ENCODE data around the gene ARL6.
"Not testable (repeated sequence)": the region's sequence is repeated elsewhere in the genome, so short reads cannot be mapped to it uniquely, and the experiment has no call there.

Gene ARL6

GRCh38 chr3:97831140-97831539 lies 66.6 kb downstream of the ARL6 start:
- no peak overlapping the region for H3K4me3 Mint-ChIP-seq
- no peak overlapping the region for H3K27ac Mint-ChIP-seq
- H3K36me3 Mint-ChIP-seq (ENCODE audit: low read depth) = peaks cover 4% of the 10 kb centered on the region
- H3K27me3 Mint-ChIP-seq = no peaks in the 10 kb centered on the region
- H3K9me3 Mint-ChIP-seq = peaks cover 6% of the 10 kb centered on the region
- no peaks in the 10 kb centered on the region for H3K4me1 Mint-ChIP-seq (ENCODE audit: low read depth)

GRCh38 chr3:97833184-97833583 lies 68.6 kb downstream of the ARL6 start:
- not testable (repeated sequence) for H3K27ac Mint-ChIP-seq; H3K4me3 Mint-ChIP-seq; H3K9me3 Mint-ChIP-seq; H3K27me3 Mint-ChIP-seq; H3K36me3 Mint-ChIP-seq (ENCODE audit: low read depth); H3K4me1 Mint-ChIP-seq (ENCODE audit: low read depth)

- no peak overlapping the region for H3K4me3 Mint-ChIP-seq
- peaks cover 6% of the 10 kb centered on the region for H3K9me3 Mint-ChIP-seq
- no peaks in the 10 kb centered on the region for H3K27me3 Mint-ChIP-seq
- H3K4me1 Mint-ChIP-seq (ENCODE audit: low read depth) = no peaks in the 10 kb centered on the region
- no peak overlapping the region for H3K27ac Mint-ChIP-seq
- H3K36me3 Mint-ChIP-seq (ENCODE audit: low read depth) = peaks cover 4% of the 10 kb centered on the region
Measured at GRCh38 chr3:97835761-97836160, 71.2 kb downstream of the ARL6 start.

- H3K36me3 Mint-ChIP-seq (ENCODE audit: low read depth) = no peaks in the 10 kb centered on the region
Measured at GRCh38 chr3:97838393-97838792, 73.8 kb downstream of the ARL6 start.

GRCh38 chr3:97839944-97840343 lies 75.4 kb downstream of the ARL6 start:
- H3K27ac Mint-ChIP-seq = no peak overlapping the region
- no peak overlapping the region for H3K4me3 Mint-ChIP-seq
- no peaks in the 10 kb centered on the region for H3K27me3 Mint-ChIP-seq
- no peaks in the 10 kb centered on the region for H3K36me3 Mint-ChIP-seq (ENCODE audit: low read depth)
- H3K4me1 Mint-ChIP-seq (ENCODE audit: low read depth) = no peaks in the 10 kb centered on the region
- H3K9me3 Mint-ChIP-seq = no peaks in the 10 kb centered on the region

More at GRCh38 chr3:97838393-97838792, 73.8 kb downstream of the ARL6 start:
- Mint-ChIP-seq H3K4me1 (ENCODE audit: low read depth) (no peaks in the 10 kb centered on the region), H3K4me3 (no peak overlapping the region), H3K27ac (no peak overlapping the region), H3K9me3 (no peaks in the 10 kb centered on the region), H3K27me3 (no peaks in the 10 kb centered on the region)

- Mint-ChIP-seq H3K4me1 (ENCODE audit: low read depth) (no peaks in the 10 kb centered on the region), H3K4me3 (no peak overlapping the region), H3K27me3 (no peaks in the 10 kb centered on the region), H3K27ac (no peak overlapping the region), H3K9me3 (no peaks in the 10 kb centered on the region), H3K36me3 (ENCODE audit: low read depth) (no peaks in the 10 kb centered on the region)
Measured at GRCh38 chr3:97841304-97841703, 76.7 kb downstream of the ARL6 start.

GRCh38 chr3:97841956-97842355 lies 77.4 kb downstream of the ARL6 start:
- Mint-ChIP-seq H3K4me3 (no peak overlapping the region), H3K9me3 (no peaks in the 10 kb centered on the region), H3K4me1 (ENCODE audit: low read depth) (no peaks in the 10 kb centered on the region), H3K36me3 (ENCODE audit: low read depth) (no peaks in the 10 kb centered on the region), H3K27ac (no peak overlapping the region), H3K27me3 (no peaks in the 10 kb centered on the region)

- Mint-ChIP-seq H3K4me1 (ENCODE audit: low read depth) (no peaks in the 10 kb centered on the region), H3K9me3 (peaks cover 3% of the 10 kb centered on the region), H3K4me3 (no peak overlapping the region), H3K27ac (no peak overlapping the region), H3K36me3 (ENCODE audit: low read depth) (no peaks in the 10 kb centered on the region), H3K27me3 (no peaks in the 10 kb centered on the region)
Measured at GRCh38 chr3:97848779-97849178, 84.2 kb downstream of the ARL6 start.

All from stimulated activated naive CD8-positive, alpha-beta T cell treated with anti-CD3 and anti-CD28 coated beads, Interleukin-15, Interleukin-2, amounts not matched to agents 100 ng/mL and 50 ng/mL, for 24 hours (primary cell).